GM20000 (cell line): ENCODE data around the gene TSPAN4.

ENCODE experiments used
- DNase-seq: peaks from one replicate; pipeline ENCODE4 v3.0.0; 2012; ENCODE audit warnings: low spot score
- TF ChIP-seq, protein P1 (sequence below): IDR thresholded peaks from 2 replicates; pipeline ENCODE4 v1.5.1; 2012; ENCODE audit warnings: mild to moderate bottlenecking, control low read depth; ENCODE audit errors: extremely low read depth, missing control alignments

Gene TSPAN4

DNA sequence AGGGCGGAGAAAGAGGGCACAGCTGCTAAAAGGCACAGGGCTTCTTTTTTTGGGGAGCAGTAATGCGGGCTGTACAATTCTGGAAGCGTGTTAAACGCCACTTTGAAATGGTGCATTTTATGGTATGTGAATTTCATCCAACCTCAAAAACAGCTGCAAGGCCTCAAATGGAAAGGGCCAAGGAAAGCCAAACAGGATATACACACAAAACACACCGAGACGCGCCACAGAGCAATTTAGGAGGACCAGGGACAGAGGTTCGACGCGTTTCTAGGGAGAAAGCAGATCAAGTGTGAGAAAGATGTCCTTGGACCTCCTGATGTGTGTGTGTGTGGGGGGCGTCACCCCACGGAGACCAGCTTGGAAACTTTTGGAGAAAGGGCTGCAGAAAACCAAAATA lies 31.1 kb downstream of the TSPAN4 start:
- no peak for DNase-seq
- TF ChIP-seq, protein P1, sequence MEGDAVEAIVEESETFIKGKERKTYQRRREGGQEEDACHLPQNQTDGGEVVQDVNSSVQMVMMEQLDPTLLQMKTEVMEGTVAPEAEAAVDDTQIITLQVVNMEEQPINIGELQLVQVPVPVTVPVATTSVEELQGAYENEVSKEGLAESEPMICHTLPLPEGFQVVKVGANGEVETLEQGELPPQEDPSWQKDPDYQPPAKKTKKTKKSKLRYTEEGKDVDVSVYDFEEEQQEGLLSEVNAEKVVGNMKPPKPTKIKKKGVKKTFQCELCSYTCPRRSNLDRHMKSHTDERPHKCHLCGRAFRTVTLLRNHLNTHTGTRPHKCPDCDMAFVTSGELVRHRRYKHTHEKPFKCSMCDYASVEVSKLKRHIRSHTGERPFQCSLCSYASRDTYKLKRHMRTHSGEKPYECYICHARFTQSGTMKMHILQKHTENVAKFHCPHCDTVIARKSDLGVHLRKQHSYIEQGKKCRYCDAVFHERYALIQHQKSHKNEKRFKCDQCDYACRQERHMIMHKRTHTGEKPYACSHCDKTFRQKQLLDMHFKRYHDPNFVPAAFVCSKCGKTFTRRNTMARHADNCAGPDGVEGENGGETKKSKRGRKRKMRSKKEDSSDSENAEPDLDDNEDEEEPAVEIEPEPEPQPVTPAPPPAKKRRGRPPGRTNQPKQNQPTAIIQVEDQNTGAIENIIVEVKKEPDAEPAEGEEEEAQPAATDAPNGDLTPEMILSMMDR: no peak

- DNase-seq: no peak
- TF ChIP-seq, protein P1: no peak
Measured at GRCh38 chr11:875203-875602, 32.6 kb downstream of the TSPAN4 start.

DNA sequence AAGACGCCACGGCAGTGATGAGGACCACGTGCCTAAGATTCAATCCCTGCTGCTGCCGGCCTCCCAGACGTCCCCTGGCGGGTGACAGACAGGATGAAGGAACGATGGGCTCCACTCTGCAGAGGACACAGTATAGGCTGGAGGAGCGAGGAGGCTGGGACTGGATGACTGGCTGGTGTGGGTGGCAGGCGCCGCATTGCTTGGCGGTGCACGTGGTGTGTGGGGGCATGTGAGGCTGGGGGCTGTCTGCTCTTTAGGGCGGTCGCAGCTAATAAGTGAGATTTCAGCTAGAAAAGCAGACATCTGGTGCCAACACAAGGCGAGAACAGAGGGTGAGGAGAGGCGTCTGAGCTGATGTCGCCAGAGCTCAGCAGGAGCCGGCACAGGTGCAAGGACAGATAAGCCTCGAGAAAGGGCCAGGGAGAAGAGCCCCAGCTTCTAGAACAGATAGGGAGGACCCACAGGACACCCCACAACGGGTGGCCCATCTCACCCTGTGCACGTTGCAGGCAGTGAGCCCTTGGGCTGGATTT lies 33.2 kb downstream of the TSPAN4 start:
- DNase-seq: no peak
- TF ChIP-seq, protein P1: no peak

DNA sequence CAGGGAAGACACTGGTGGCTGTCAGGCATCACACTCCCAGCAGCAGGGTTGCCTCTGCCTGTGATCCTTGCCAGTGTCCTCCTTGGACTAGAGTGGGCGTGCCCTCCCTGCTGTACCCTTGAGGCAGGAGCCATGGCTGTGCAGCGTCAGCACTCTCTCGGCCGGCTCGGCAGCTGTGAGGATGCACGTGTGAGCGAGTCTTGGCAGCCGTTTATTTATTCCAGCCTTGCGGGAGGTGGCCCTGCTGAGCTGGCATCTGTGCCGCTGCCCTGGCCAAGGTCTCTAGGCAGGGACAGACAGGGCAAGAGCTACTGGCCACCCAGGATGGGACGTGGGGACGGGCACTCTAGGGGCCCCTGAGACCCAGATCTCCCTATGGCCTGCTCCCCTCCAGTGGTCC lies 33.9 kb downstream of the TSPAN4 start:
- TF ChIP-seq, protein P1: no peak
- no peak for DNase-seq

DNA sequence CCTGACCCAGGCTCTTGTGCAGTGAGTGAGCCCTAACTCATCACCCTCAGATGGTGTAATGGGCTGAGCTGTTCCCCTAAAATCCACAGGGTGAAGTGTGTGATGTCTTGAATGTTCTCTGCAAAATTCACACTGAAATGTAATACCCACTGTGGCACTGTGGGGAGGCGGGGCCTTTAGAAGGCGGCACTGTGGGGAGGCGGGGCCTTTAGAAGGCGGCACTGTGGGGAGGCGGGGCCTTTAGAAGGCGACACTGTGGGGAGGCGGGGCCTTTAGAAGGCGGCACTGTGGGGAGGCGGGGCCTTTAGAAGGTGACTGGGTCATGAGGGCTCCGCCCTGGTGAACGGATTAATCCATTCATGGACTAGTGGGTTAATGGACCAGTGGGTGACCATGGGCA lies 34.9 kb downstream of the TSPAN4 start:
- DNase-seq: no peak
- TF ChIP-seq, protein P1: no peak

DNA sequence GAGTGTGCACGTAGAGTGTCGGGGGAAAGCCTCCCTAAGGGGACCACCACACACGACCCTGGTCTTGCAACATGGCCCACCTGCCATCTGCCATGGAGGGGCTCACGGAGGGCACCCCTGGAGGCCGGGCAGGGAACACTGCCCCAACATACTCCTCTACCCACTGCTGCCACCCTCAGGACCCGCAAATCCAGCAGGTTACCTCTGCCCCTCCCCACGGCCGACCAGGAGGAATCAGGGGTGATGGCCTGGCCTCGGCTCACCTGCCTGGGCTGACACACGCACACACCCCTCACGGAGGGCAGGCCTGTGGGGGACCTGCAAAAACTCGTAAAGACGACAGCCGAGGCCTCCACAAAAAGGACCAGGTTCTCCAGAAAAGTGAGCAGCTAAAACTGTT lies 37.8 kb downstream of the TSPAN4 start:
- no peak for DNase-seq
- TF ChIP-seq, protein P1: no peak

GRCh38 chr11:882596-882995 lies 39.9 kb downstream of the TSPAN4 start:
- TF ChIP-seq, protein P1: no peak
- no peak for DNase-seq
